Measurements from ENCODE around the gene NFKBIA.
"Not testable (repeated sequence)": the region's sequence is repeated elsewhere in the genome, so short reads cannot be mapped to it uniquely, and the experiment has no call there.

Gene NFKBIA, protein sequence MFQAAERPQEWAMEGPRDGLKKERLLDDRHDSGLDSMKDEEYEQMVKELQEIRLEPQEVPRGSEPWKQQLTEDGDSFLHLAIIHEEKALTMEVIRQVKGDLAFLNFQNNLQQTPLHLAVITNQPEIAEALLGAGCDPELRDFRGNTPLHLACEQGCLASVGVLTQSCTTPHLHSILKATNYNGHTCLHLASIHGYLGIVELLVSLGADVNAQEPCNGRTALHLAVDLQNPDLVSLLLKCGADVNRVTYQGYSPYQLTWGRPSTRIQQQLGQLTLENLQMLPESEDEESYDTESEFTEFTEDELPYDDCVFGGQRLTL

DNA sequence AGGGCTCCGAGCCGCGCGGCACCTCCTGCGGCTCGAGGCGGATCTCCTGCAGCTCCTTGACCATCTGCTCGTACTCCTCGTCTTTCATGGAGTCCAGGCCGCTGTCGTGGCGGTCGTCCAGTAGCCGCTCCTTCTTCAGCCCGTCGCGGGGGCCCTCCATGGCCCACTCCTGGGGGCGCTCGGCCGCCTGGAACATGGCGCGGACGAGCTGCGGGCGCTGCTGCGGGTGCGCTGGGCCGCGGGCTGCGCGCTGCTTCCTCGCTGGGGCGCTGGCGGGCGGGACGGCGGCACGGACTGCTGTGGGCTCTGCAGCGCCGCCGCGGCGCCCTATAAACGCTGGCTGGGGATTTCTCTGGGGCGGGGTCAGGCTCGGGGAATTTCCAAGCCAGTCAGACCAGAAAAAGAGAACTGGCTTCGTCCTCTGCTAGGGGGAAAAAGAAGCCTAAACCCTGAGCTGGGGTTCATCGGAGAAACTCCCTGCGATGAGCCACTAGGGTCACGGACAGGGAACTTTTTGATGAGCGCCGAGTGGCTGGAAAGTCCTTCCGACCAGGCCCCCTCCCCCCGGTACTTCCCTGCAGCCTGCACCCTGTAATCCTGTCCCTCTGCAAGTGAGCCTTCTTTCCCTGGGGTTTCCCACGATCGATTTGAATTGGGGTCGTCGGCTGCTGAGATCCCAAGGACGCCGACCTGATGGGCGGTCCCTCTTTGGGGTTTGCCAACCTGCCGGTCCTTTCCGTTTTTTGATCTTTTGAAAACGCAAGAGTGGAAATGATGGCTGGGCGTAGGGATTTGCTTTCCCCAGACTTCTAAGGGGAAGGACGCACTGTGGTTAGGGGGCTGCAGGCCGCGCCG is at the start of gene NFKBIA:
Gene NFKBIA, minus strand, starts transcription at position 301 of the 855 bp plus-strand sequence. Its CDS starts 105 bp downstream, at position 196.
- DNase-seq (ENCODE audit: low read depth): peak; percentile 92
- peak within 1 kb of the TSS; percentile 71 for H3K4me3 ChIP-seq (ENCODE audit: low read length)
- TF ChIP-seq, protein P1, sequence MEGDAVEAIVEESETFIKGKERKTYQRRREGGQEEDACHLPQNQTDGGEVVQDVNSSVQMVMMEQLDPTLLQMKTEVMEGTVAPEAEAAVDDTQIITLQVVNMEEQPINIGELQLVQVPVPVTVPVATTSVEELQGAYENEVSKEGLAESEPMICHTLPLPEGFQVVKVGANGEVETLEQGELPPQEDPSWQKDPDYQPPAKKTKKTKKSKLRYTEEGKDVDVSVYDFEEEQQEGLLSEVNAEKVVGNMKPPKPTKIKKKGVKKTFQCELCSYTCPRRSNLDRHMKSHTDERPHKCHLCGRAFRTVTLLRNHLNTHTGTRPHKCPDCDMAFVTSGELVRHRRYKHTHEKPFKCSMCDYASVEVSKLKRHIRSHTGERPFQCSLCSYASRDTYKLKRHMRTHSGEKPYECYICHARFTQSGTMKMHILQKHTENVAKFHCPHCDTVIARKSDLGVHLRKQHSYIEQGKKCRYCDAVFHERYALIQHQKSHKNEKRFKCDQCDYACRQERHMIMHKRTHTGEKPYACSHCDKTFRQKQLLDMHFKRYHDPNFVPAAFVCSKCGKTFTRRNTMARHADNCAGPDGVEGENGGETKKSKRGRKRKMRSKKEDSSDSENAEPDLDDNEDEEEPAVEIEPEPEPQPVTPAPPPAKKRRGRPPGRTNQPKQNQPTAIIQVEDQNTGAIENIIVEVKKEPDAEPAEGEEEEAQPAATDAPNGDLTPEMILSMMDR (IDR thresholded peaks at IDR 0.05; ENCODE audit: insufficient read depth, low read depth, low read length, missing control alignments): peak; percentile 30

DNA sequence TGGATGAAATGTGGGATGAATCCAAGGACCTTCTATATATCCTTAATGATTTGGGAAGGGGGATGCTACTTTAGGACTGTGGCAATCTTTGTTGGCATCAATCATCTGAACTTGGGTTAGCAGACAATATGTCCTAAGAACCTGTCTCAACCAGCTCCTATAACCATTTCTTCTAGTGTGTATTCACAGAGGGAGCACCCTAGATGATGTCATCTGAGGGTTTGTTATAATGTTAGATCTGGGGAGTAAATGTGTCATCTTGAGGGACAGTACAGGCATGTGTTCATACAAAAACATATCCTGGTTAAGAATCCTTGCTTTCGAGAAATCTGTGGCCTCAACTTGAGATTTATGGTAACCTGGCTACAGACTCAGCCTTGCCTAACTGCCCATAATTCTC is 41.9 kb upstream of the NFKBIA start:
- H3K4me3 ChIP-seq (ENCODE audit: low read length): no peak overlapping the region
- TF ChIP-seq, protein P1 (IDR thresholded peaks at IDR 0.05; ENCODE audit: insufficient read depth, low read depth, low read length, missing control alignments): no peak
- DNase-seq (ENCODE audit: low read depth): peak; percentile 26

DNA sequence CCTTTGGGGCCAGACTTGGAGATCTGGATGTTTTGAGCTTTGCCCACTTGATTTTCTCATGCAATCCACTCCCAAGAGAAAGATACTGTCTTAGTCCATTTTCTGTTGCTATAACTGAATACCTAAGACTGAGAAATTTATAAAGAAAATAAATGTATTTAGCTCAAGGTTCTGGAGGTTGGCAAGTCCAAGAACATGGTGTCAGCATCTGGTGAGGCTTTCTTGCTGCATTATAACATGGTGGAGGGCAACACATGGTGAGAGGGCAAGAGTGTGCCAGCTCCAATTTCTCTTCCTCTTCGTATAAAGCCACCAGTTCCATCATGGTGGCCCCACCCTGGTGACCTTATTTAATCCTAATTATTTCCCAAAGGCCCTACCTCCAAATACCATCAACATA is 39.6 kb upstream of the NFKBIA start:
- TF ChIP-seq, protein P1 (IDR thresholded peaks at IDR 0.05; ENCODE audit: insufficient read depth, low read depth, low read length, missing control alignments): no peak
- DNase-seq (ENCODE audit: low read depth): no peak
- H3K4me3 ChIP-seq (ENCODE audit: low read length): no peak overlapping the region

DNA sequence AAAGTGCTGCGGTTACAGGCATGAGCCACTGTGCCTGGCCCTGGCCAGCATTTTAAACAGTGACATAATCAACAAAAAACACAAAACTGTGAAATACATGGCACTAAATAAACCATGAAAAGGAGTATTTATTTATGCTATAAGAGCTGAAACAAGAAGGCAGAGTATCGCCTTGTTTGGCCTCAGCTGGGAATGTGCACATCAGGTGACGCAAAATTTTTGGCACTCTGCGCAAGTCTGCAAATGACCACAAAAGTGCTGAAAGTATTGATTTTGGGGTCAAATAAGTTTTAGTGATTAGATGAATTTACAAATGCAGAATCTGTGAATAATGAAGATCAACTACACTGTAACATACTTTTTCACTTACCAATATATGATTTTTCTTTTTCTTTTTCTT is 36.6 kb upstream of the NFKBIA start:
- DNase-seq (ENCODE audit: low read depth): no peak
- no peak overlapping the region for H3K4me3 ChIP-seq (ENCODE audit: low read length)
- TF ChIP-seq, protein P1 (IDR thresholded peaks at IDR 0.05; ENCODE audit: insufficient read depth, low read depth, low read length, missing control alignments): no peak

DNA sequence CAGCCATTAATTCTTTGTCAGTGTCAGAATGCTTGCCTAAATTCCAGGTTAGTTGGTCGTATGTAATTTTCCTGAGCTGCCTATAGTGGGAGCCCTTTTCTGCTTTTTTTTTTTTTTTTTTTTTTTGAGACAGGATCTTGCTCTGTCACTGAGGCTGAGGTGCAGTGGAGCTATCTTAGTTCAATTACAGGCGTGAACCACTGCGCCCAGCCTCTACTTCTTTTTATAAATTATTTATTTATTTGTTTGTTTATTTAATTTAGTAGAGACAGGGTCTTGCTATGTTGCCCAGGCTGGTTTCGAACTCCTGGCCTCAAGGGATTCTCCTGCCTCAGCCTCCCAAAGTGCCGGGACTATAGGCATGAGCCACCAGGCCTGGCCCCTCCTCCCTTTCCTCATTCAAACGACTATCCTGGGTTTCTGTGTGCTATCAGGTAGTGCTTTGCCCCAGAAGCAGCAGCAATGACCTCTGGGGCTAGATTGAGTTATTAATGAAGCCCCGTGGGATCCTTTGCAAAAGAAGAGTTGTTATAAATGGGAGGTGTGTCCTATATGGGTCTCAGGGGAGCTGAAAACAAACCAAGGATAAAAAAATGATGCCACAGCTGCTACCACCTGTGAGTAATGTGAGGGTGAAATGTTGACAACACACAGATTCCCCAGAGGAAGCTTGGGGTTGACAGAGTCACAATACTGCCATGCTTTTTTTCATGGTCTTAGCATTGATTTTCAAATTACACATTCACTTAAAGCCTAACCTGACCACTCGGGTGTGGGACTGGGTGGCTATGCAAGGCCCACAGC is 34.6 kb upstream of the NFKBIA start:
- peak; percentile 24 for DNase-seq (ENCODE audit: low read depth)
- TF ChIP-seq, protein P1 (IDR thresholded peaks at IDR 0.05; ENCODE audit: insufficient read depth, low read depth, low read length, missing control alignments): peak; percentile 61
- no peak overlapping the region for H3K4me3 ChIP-seq (ENCODE audit: low read length)

DNA sequence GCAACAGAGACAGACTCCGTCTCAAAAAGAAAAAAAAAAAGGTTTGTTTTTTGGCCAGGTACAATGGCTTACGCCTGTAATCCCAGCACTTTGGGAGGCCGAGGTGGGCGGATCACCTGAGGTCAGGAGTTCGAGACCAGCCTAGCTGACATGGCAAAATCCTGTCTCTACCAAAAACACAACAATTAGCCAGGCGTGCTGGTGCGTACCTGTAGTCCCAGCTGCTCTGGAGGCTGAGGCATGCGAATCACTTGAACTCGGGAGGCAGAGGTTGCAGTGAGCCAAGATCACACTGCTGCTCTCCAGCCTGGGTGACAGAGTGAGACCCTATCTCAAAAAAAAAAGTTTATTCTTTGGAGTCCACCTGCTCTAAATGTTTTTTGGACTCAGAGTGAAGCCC is 33.9 kb upstream of the NFKBIA start:
- not testable (repeated sequence) for H3K4me3 ChIP-seq (ENCODE audit: low read length); DNase-seq (ENCODE audit: low read depth)

DNA sequence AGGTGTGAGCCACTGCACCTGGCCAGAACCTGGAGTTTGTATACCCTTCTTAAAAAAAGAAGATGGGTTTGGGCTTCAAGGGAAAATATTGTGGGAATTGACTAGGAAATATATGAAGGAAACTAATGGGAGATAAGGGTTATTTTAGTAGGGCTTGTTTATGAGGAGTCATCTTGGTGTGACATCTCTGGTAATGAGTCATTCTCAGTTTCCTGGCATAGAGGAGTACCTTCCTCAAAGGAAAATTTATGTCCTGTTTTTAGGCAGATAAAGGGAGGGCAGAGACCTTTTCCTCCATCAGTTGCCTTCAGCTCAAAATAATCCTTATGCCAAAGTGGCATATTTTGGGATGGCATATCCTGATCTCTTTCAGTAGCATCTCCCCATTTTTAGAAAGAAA is 30.6 kb upstream of the NFKBIA start:
- peak; percentile 56 for DNase-seq (ENCODE audit: low read depth)
- no peak overlapping the region for H3K4me3 ChIP-seq (ENCODE audit: low read length)
- TF ChIP-seq, protein P1 (IDR thresholded peaks at IDR 0.05; ENCODE audit: insufficient read depth, low read depth, low read length, missing control alignments): no peak

Measured in epithelial cell of esophagus (primary cell).